DMS153 treated with DMSO at 0.1 percent for 48 hours (cell line): ENCODE data around the gene TIMM44.

Source experiments
- DNase-seq: peaks from one replicate; lab custom pipeline; 2025; ENCODE audit not compliant: unreplicated experiment; lab: John Stamatoyannopoulos, UW

TIMM44 gene

DNA sequence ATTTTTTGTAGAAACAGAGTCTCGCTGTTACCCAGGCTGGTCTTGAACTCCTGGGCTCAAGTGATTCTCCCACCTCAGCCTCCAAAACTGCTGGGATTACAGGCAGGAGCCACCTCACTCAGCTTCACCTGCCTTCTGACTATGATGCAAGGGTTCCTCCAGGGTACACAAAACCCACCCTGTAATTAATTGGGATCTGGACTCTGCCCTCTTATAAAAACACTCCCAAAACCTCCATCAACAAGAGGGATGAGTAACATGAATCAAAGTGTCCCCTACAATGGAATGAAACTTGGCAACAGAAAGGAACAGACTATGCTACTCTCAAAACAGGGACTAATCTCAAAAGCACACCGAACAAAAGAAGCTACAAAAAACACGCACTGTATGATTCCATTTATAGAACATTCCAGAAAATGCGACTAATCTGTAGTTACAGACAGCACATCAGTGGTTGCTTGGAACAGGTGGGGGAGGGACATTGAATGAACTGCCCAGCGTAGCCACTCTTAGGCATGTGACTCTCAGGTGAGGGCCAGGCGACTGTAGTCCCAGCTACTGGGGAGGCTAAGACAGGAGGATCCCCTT is 66.1 kb downstream of the TIMM44 start:
- DNase-seq, result no peak
